C4-2B (cell line): ENCODE results near the gene TUBA8.

Source experiments
- CTCF ChIP-seq: fragments of 450-650 bp; conservative IDR thresholded peaks from 2 replicates; pipeline ENCODE4 v1.5.1; 2017; ENCODE audit warnings: mild to moderate bottlenecking
- ZFX ChIP-seq: fragments of 450-650 bp; IDR thresholded peaks from 2 replicates; pipeline ENCODE4 v1.6.1; 2017

- TF ChIP-seq CTCF, result no peak
- TF ChIP-seq ZFX, result no peak
Observed at GRCh38 chr22:18063306-18063705, 47.3 kb upstream of the TUBA8 start.
